ENCODE measurements around the gene GAS1. TPM values are rescaled to one million over a fixed set of nuclear protein-coding genes. Genes with fewer than 3 reads are reported as not detected.

GAS1 gene
- total and polyA plus RNA-seq, 4 donors = 0.46 to 7.4 (median 1.1) TPM

- no peak overlapping the region for H3K27ac ChIP-seq (ENCODE audit: low read depth in 1 of 2, low read length in 2 of 2)
- TF ChIP-seq SP1 (IDR thresholded peaks at IDR 0.05) = no peak
- no peak for TF ChIP-seq FOXA1 (IDR thresholded peaks at IDR 0.05)
- no peak for TF ChIP-seq MAX (IDR thresholded peaks at IDR 0.05)
- no peak for TF ChIP-seq HNF4A (conservative IDR thresholded peaks at IDR 0.05)
- TF ChIP-seq ATF3 (IDR thresholded peaks at IDR 0.05) = no peak
- TF ChIP-seq EGR1 (IDR thresholded peaks at IDR 0.05; ENCODE audit: low read depth in 2 of 2) = no peak
- TF ChIP-seq GABPA (IDR thresholded peaks at IDR 0.05 in 1 of 2, conservative IDR thresholded peaks at IDR 0.05 in 1 of 2) = no peak
- no peak for TF ChIP-seq TAF1 (conservative IDR thresholded peaks at IDR 0.05)
- no peak for TF ChIP-seq RAD21 (IDR thresholded peaks at IDR 0.05)
- TF ChIP-seq ZBTB33 (IDR thresholded peaks at IDR 0.05) = no peak
- no peak for TF ChIP-seq RXRA (IDR thresholded peaks at IDR 0.05)
- no peak for TF ChIP-seq NR2F2 (IDR thresholded peaks at IDR 0.05)
- TF ChIP-seq FOXA2 (IDR thresholded peaks at IDR 0.05) = no peak
- TF ChIP-seq YY1 (IDR thresholded peaks at IDR 0.05) = no peak
- no peak for TF ChIP-seq CTCF (IDR thresholded peaks at IDR 0.05; ENCODE audit: low read depth, low read length, missing input control)
- TF ChIP-seq JUND (IDR thresholded peaks at IDR 0.05) = no peak
- TF ChIP-seq HNF4G (IDR thresholded peaks at IDR 0.05) = no peak
- TF ChIP-seq REST (IDR thresholded peaks at IDR 0.05) = no peak
- peaks cover 0 to 2% (median 0%) of the 10 kb centered on the region in 4 donors for H3K27me3 ChIP-seq (ENCODE audit: control insufficient read depth in 4 of 4, insufficient read depth in 4 of 4, low read length in 3 of 4)
- H3K4me3 ChIP-seq (ENCODE audit: low read depth in 1 of 3, low read length in 3 of 3) = no peak overlapping the region
- H3K9me3 ChIP-seq (ENCODE audit: control insufficient read depth in 4 of 4, low read length in 3 of 4) = no peaks in the 10 kb centered on the region
- WGBS = 64% methylated on average over 3 of the region's 3 CpGs
- no peaks in the 10 kb centered on the region for H3K4me1 ChIP-seq (ENCODE audit: control insufficient read depth in 4 of 4, insufficient read depth in 4 of 4, low read length in 3 of 4)
- H3K36me3 ChIP-seq (ENCODE audit: control insufficient read depth in 4 of 4, insufficient read depth in 3 of 4, low read depth in 1 of 4, low read length in 3 of 4) = no peaks in the 10 kb centered on the region
- H3K9ac ChIP-seq (ENCODE audit: low read depth in 1 of 2, low read length in 2 of 2) = no peak overlapping the region
- DNase-seq (ENCODE audit: low spot score) = no peak
Observed at GRCh38 chr9:86980802-86981201, 33.5 kb upstream of the GAS1 start.

Measured in liver (tissue), 9 donors.